GM21515 (cell line): Measurements from ENCODE around the gene BCAR1.
"Not testable (repeated sequence)": the region's sequence is repeated elsewhere in the genome, so short reads cannot be mapped to it uniquely, and the experiment has no call there.

Experiments
- ATAC-seq: cut with Tn5 transposase; IDR thresholded peaks from one replicate; pipeline ENCODE4 v1.9.1; 2021; ENCODE audit not compliant: unreplicated experiment

BCAR1 gene

DNA sequence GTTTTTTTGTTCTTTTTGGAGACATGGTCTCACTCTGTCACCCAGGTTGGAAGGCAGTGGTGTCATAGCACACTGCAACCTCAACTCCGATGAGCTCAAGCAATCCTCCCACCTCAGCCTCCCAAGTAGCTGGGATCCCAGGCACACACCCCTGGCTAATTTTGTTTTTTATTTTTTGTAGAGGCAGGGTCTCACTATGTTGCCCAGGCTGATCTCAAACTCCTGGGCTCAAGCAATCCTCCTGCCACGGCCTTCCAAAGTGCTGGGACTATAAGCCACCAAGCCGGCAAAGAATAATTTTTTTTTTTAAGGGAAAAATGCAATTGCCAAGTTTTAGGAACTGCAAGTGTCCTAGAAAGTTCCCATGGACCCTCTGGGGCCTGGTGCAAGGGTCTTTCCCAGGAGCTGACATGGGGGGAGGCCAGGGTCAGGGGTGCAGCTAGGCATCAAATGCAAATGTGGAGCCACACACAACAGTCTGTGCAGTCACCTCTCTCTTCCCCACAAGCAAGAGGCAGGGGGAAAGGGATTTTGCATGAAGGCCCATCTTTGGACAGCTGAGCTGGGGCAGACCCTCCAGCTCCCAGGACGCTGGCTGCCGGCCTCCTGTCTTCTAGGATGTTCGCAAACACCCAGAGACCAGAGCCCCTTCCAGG lies 20.1 kb upstream of the BCAR1 start:
- no peak for ATAC-seq

DNA sequence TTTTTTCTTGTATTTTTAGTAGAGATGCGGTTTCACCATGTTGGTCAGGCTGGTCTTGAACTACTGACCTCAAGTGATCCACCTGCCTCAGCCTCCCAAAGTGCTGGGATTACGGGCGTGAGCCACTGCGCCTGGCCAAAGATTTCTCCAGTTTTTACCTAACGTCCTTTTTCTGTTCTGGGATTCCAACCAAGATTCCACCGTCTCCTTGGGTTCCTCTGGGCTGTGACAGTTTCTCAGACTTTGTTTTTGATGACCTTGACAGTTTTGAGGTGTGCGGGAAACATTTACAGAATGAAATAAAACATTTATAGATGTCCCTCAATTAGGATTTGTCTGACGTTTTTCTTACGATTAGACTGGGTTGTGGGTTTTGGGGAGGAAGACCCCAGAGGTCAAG lies 17.9 kb upstream of the BCAR1 start:
- not testable (repeated sequence) for ATAC-seq

DNA sequence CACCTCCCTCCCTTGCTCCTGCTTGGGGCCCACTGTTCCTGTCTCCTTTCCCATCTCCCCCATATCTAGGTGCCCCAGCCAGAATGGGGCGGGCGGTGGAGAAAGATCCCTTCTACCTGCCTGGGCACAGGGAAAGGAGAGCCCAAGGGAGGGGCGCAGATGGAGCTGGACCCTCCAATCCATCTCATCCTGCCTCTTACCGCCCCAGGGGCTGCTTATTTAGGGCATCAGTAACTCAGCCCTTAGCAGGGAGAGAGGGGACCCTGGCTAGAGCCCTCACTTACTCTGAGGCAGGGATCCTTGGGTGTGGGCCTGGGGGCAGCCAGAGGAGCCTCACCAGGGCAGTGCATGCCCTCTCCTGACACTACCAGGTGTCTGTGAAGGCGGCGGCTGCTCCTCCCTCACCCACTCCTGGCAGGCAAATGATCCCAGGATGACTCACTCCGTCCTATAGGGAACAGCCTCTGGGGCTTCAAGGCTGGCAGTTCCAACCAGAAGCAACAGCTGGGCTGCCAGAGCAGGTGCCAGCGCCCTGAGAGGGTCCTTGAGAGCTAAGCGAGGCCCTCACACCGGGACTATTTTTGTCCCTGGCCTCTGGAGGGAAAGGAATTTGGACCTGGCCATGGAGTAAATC lies 16.3 kb upstream of the BCAR1 start:
- no peak for ATAC-seq

GRCh38 chr16:75266738-75267630 lies 15.6 kb upstream of the BCAR1 start:
- ATAC-seq = no peak

GRCh38 chr16:75265911-75266701 lies 14.7 kb upstream of the BCAR1 start:
- ATAC-seq = peak; percentile 53

DNA sequence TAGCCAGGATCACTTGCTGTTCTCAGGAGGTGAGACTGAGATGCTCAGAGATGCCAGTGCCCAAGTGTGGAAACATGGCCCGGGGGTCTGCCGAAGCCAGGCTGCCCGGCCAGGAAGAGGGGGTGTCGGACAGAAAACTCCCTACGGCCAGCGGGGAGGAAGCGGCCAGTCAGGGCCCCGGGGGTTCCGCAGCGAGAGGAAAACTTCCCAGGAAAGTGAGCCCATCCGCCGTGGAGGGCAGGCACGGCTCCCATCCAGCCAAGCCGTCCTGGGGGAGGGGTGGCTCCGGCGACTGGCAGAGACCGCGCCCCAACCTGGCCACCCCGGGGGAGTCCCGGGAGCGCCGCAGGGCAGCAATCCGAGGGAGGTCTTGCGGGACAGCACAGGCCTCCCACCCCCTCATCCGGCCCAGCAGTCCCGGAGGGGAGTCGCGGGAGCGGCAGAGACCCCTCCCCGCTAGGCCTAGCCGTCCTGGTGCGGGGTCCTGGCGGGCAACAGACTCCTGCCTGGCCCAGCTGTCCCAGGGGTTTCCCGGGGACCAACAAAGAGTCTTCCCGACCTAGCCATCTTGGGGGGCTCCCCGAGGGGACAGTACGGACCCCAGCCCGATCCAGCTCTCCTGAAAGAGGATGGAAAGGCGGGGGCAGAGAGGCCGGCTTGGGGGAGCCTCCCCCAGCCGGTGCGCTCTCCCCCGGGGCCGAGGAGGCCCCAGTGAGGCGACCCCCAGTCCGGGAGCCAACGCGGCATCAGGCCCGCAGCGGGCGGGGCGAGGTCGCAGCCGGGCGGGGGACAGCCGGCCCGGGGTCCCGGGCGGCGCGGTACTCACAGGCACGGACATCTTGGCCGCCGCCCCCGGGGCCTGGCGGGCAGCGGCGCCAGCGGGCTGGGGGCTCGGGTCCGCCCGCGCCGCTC lies 13.8 kb upstream of the BCAR1 start:
- ATAC-seq = peak; percentile 9

GRCh38 chr16:75264457-75264998 lies 13.1 kb upstream of the BCAR1 start:
- no peak for ATAC-seq

DNA sequence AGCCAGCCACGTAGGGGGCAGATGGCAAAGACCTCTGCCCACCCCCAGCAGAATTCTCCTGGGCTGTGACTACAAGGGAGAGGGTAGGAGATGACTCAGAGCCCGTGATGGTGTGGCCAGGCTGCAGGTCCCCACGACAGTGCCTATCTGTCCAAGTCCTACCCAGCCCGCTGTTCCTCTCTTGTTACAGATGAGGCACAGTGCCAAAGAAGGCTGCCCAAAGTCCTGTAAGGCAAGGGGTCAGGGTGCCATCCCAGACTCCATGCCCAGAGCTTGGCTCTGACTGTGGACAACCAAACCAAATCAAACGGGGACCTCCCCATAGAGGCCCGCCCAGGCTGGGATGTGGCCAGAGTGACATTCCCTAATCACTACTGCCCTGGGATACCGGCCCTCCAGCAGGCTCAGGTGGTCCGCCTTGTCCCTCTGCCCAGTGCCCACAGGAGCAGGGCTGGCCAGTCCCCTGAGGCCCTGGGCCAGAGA lies 12.6 kb upstream of the BCAR1 start:
- ATAC-seq = no peak

DNA sequence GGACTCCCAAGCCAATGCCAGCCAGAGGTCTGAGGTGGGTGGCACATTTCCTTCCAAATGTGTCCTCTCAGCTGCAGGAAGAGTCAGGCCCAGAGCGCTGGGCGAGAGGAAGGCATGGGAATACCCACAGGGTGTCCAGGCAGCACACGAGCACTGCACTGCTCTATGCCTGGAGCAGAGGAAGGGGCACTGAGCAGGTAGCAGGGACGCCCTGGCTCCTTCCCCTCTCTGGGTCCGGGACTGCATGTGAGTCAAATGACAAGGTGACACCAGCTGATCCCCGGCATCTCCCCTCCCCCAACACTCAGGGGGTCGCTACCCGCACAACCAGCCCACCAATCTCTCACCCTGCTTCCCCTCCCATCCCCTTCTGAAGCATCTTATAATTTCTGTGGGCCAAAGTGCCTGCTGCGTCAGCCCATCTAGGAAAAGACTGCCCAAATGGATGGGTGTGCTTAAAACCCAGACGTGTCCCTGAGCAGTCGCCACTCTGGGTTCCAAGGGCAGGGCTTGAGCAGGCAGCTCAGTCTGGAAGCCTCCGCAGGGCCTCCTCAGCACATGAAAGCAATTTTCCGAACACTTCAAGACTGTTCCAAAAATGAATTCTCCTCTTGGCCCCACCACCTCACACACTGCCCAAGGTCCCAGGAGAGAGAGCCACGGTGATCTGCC lies 12.0 kb upstream of the BCAR1 start:
- no peak for ATAC-seq

DNA sequence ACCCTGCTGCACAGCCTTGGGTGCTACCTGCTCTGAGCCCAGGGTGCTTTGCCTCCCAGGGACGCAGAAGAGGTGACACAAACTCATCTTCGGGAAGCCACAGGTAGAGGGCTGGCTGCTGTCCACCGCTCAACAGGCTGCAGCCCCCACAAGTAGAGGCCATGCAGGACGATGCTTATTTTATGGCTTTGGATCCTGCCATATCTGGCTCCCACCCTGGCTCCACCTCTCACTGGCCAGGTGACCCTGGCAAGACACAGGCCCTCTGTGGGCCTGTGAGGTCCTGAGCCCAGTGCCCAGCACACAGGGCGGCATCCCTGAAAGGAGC lies 11.3 kb upstream of the BCAR1 start:
- no peak for ATAC-seq

DNA sequence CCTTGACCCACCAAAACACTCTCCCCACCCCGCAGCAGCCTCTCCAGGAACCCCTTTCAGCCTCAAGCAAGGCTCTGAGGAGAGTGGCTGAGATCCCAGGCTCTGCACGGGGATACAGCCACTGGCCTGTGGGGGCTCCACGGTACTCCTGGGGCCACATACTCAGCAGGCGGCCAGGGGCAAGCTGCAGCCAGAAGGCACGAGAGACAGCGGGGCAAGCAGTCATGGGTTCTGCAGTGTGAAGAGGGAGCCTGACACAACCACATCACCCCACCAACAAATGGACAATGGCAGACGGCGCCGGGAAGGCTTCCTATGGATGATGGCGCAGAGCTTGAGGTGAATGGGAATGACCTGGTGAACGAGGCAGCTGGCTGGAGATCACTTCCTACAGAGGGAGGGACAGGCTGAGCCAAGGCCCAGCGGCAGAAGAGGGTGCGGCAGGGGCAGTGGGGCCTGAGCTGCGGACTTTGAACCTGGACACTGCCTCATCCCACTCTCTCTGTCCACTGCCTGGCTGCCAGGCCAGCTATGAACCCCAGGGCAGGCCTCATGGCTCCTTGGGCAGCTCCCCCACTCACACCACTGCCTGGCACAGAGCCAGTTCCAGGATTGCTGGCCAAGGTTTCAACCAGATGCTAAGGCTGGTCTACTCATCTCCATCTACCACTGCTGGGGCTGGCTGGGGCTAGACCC lies 10.8 kb upstream of the BCAR1 start:
- ATAC-seq = no peak

DNA sequence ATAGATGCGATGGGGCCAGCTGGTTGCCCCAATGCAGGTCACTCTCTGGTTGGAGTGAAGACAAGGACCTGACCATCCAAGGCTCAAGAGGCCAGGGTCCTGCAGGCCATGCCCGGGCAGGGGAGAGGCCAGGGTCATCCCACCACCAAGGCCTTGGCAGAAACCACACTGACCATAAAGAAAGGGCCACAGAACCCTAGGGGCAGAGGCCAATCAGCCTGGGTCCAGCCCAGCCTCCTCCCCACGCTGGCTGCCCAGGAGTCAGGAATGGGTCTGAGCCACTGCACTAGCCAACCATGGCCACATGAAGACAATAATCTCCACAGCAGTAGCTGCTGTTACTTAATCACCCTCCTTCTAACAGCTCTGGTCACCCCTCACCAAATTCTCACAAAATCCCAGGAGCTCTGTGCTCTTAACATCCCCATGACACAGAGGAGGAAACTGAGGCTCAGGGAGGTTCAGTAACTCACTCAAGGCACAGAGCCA lies 10.2 kb upstream of the BCAR1 start:
- ATAC-seq = no peak

- no peak for ATAC-seq
These were observed 9.6 kb upstream of the BCAR1 start for GRCh38 chr16:75260851-75261589.

GRCh38 chr16:75258807-75259141 lies 7.3 kb upstream of the BCAR1 start:
- no peak for ATAC-seq

DNA sequence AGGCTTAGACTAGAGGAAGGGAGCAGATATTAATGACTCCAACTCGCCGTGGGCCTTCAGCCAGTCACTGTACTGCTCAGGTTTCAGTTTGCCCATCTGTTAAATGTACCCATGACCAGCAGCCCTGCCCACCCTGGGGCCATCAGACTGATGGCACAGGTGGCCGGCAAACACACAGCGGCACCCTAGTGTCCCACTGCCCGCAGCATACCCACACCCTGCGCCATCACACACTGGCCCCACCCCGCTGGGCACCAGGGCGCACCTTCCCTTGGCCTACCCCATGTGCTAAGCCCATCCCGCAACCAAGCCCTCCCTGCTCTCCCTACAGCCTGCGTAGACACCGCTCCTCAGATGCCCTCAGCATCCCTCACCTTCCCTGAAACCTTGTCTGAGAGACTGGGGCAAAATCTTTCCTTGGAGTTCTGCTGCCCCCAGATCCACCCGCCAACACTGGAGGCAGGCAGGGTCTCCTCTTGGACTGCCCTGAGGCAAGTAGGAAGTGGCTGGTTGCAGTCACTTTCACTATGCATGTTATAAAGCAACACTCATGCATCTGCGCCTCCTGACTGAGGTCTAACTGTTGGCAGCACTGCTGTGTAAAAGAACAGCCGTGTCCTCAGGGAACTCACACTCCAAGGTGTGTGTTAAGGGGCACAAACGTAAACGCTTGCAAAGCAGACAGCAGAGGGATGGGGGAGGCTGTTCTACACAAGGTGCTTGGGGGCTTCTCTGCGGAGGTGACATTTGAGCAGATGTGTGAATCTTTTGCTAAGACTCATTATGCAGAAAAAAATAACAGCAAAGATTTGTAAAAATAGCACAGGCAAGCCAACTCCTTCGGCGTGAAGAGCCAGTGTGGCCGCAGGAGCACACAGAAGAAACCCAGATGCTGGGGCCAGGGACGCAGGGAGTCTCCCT lies 6.7 kb upstream of the BCAR1 start:
- ATAC-seq = no peak

GRCh38 chr16:75256696-75257343 lies 5.4 kb upstream of the BCAR1 start:
- ATAC-seq = no peak
